K562 (cell line): ENCODE results near the gene STX17. TPM values are rescaled to one million over a fixed set of nuclear protein-coding genes. Genes with fewer than 3 reads are reported as not detected.

Source experiments
- CBFA2T2 ChIP-seq: fragments of 450-650 bp; conservative IDR thresholded peaks from 2 replicates; pipeline ENCODE4 v1.6.1; 2017; ENCODE audit warnings: mild to moderate bottlenecking
- CTBP1 ChIP-seq: fragments of 450-650 bp; IDR thresholded peaks from 2 replicates; pipeline ENCODE4 v1.6.1; 2016; ENCODE audit warnings: borderline replicate concordance
- L3MBTL2 ChIP-seq: fragments of 450-650 bp; IDR thresholded peaks from 2 replicates; pipeline ENCODE4 v1.6.1; 2016; ENCODE audit warnings: mild to moderate bottlenecking, moderate library complexity
- MAFG ChIP-seq: fragments of 450-650 bp; conservative IDR thresholded peaks from 2 replicates; pipeline ENCODE4 v1.6.1; 2016; ENCODE audit warnings: missing genetic modification characterization, missing compliant biosample characterization
- MEIS2 ChIP-seq: fragments of 450-650 bp; IDR thresholded peaks from 2 replicates; pipeline ENCODE4 v1.6.1; 2014; ENCODE audit warnings: mild to moderate bottlenecking; ENCODE audit not compliant: partially characterized antibody
- MYBL2 ChIP-seq, 2 experiments: fragments of 450-650 bp in 1 of 2; sonication (generic) in 1 of 2; formaldehyde crosslinking in 1 of 2; IDR thresholded peaks; 2 replicates each; pipeline versions ENCODE4 v1.6.1 to v1.8.1; 2017 to 2022; ENCODE audit warnings: borderline replicate concordance in 1 of 2, inconsistent platforms in 1 of 2, low read depth in 1 of 2, mild to moderate bottlenecking in 1 of 2, missing genetic modification reagents in 1 of 2, moderate library complexity in 1 of 2
- ZNF143 ChIP-seq: sonication (generic); formaldehyde crosslinking; IDR thresholded peaks from 2 replicates; pipeline ENCODE4 v1.9.0; 2022; ENCODE audit warnings: mild to moderate bottlenecking, missing genetic modification reagents
- ZNF212 ChIP-seq: fragments of 450-650 bp; formaldehyde crosslinking; IDR thresholded peaks from 2 replicates; pipeline ENCODE4 v1.4.0; 2020; ENCODE audit warnings: mild to moderate bottlenecking
- polyA plus RNA-seq, 8 experiments: library from polyadenylated mRNA; depleted of rRNA in 4 of 8; stranded (reverse) in 5 of 8; unstranded in 3 of 8; fragments of >200 nt; fragmentation: Nextera tagmentation in 2 of 8; fragmentation: Illumina TruSeq in 1 of 8; extraction: Ambion mirVana in 2 of 8; extraction: Trizol in 1 of 8; gene quantifications; 2 replicates each; pipeline versions ENCODE4 v1.2.1 to v1.2.3, GENCODE V29; 2011 to 2014; ENCODE audit warnings: inconsistent platforms in 1 of 8, missing spikeins in 1 of 8
- total RNA-seq, 7 experiments: library from RNA; depleted of rRNA in 6 of 7; stranded (reverse); fragments of >200 nt in 6 of 7; fragmentation: Illumina TruSeq in 2 of 7; extraction: Trizol in 2 of 7; gene quantifications; 2 replicates each; pipeline versions ENCODE4 v1.2.1 to v1.2.3, GENCODE V29; 2011 to 2021; ENCODE audit warnings: low replicate concordance in 1 of 7
- TF ChIP-seq, protein P1 (sequence below): fragments of 450-650 bp; IDR thresholded peaks from 2 replicates; pipeline ENCODE4 v1.6.1; 2016; ENCODE audit warnings: mild to moderate bottlenecking, moderate library complexity
- TF ChIP-seq, protein P2 (sequence below): fragments of 200-800 bp; sonication (Bioruptor generic); IDR thresholded peaks from 2 replicates; pipeline ENCODE4 v1.6.1; 2016; ENCODE audit warnings: missing genetic modification characterization, missing compliant biosample characterization

The STX17 gene
- total and polyA plus RNA-seq, 9 of the 15 experiments (the other 6 are each of a cell fraction or from before 2014, with no cell fraction given) = 14.4 to 25.1 (median 19.0) TPM

DNA sequence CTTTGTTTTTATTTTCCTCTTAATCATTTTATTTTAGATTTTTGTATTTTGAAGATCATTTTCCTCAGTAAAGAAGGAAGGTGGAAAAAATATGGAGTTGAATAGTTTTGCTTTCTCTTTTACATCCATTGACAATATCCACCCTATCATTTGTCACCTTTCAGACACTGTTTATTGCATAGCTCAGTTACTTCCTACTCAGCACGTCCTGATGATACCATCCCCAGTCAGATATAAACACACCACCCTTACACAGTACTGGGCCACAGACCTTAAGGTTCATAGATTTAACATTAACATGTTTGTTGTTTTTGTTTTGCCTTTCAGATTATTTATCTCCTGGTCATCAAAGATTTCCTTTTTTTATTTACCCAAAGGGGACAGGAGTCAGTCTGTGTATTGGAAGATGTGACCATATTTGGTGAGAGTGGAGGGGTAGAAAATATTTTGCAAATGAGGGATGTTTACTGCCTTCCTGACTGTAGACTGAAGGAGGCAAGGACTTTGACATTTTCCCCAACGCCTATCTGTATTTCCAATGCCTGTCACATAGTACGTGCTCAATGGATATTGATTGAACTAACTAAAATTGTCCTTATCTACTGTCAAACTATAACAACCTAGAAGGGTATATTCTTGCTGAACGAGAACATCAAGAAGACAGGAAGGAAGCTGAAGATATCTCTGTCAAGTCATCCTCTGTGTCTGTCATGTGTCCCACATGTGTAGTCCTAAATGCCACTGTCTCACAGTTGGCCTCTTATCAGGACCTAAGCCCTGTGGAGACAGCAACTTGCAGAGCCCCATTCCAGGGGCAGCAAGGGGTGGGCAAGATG is 15.6 kb downstream of the STX17 start (continued):
- TF ChIP-seq, protein P1, sequence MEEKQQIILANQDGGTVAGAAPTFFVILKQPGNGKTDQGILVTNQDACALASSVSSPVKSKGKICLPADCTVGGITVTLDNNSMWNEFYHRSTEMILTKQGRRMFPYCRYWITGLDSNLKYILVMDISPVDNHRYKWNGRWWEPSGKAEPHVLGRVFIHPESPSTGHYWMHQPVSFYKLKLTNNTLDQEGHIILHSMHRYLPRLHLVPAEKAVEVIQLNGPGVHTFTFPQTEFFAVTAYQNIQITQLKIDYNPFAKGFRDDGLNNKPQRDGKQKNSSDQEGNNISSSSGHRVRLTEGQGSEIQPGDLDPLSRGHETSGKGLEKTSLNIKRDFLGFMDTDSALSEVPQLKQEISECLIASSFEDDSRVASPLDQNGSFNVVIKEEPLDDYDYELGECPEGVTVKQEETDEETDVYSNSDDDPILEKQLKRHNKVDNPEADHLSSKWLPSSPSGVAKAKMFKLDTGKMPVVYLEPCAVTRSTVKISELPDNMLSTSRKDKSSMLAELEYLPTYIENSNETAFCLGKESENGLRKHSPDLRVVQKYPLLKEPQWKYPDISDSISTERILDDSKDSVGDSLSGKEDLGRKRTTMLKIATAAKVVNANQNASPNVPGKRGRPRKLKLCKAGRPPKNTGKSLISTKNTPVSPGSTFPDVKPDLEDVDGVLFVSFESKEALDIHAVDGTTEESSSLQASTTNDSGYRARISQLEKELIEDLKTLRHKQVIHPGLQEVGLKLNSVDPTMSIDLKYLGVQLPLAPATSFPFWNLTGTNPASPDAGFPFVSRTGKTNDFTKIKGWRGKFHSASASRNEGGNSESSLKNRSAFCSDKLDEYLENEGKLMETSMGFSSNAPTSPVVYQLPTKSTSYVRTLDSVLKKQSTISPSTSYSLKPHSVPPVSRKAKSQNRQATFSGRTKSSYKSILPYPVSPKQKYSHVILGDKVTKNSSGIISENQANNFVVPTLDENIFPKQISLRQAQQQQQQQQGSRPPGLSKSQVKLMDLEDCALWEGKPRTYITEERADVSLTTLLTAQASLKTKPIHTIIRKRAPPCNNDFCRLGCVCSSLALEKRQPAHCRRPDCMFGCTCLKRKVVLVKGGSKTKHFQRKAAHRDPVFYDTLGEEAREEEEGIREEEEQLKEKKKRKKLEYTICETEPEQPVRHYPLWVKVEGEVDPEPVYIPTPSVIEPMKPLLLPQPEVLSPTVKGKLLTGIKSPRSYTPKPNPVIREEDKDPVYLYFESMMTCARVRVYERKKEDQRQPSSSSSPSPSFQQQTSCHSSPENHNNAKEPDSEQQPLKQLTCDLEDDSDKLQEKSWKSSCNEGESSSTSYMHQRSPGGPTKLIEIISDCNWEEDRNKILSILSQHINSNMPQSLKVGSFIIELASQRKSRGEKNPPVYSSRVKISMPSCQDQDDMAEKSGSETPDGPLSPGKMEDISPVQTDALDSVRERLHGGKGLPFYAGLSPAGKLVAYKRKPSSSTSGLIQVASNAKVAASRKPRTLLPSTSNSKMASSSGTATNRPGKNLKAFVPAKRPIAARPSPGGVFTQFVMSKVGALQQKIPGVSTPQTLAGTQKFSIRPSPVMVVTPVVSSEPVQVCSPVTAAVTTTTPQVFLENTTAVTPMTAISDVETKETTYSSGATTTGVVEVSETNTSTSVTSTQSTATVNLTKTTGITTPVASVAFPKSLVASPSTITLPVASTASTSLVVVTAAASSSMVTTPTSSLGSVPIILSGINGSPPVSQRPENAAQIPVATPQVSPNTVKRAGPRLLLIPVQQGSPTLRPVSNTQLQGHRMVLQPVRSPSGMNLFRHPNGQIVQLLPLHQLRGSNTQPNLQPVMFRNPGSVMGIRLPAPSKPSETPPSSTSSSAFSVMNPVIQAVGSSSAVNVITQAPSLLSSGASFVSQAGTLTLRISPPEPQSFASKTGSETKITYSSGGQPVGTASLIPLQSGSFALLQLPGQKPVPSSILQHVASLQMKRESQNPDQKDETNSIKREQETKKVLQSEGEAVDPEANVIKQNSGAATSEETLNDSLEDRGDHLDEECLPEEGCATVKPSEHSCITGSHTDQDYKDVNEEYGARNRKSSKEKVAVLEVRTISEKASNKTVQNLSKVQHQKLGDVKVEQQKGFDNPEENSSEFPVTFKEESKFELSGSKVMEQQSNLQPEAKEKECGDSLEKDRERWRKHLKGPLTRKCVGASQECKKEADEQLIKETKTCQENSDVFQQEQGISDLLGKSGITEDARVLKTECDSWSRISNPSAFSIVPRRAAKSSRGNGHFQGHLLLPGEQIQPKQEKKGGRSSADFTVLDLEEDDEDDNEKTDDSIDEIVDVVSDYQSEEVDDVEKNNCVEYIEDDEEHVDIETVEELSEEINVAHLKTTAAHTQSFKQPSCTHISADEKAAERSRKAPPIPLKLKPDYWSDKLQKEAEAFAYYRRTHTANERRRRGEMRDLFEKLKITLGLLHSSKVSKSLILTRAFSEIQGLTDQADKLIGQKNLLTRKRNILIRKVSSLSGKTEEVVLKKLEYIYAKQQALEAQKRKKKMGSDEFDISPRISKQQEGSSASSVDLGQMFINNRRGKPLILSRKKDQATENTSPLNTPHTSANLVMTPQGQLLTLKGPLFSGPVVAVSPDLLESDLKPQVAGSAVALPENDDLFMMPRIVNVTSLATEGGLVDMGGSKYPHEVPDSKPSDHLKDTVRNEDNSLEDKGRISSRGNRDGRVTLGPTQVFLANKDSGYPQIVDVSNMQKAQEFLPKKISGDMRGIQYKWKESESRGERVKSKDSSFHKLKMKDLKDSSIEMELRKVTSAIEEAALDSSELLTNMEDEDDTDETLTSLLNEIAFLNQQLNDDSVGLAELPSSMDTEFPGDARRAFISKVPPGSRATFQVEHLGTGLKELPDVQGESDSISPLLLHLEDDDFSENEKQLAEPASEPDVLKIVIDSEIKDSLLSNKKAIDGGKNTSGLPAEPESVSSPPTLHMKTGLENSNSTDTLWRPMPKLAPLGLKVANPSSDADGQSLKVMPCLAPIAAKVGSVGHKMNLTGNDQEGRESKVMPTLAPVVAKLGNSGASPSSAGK = peak; percentile 78
- TF ChIP-seq MAFG (peak; percentile 32; the same call in 1 of the 2 replicates), CBFA2T2 (0 out of 2 replicates have a peak, but pooled peaks have one; percentile 11), ZNF212 (CRISPR knock-in tag) (no peak), CTBP1 (peak; percentile 16; the same call in 1 of the 2 replicates), MEIS2 (peak; percentile 9), L3MBTL2 (0 out of 2 replicates have a peak, but pooled peaks have one; percentile 35), ZNF143 (CRISPR knock-in tag) (no peak), MYBL2 (IDR thresholded peaks at IDR 0.05; ENCODE audit: low read depth) (no peak), MYBL2 (CRISPR knock-in tag; IDR thresholded peaks at IDR 0.05; ENCODE audit: borderline replicate concordance) (no peak)
- TF ChIP-seq, protein P2, sequence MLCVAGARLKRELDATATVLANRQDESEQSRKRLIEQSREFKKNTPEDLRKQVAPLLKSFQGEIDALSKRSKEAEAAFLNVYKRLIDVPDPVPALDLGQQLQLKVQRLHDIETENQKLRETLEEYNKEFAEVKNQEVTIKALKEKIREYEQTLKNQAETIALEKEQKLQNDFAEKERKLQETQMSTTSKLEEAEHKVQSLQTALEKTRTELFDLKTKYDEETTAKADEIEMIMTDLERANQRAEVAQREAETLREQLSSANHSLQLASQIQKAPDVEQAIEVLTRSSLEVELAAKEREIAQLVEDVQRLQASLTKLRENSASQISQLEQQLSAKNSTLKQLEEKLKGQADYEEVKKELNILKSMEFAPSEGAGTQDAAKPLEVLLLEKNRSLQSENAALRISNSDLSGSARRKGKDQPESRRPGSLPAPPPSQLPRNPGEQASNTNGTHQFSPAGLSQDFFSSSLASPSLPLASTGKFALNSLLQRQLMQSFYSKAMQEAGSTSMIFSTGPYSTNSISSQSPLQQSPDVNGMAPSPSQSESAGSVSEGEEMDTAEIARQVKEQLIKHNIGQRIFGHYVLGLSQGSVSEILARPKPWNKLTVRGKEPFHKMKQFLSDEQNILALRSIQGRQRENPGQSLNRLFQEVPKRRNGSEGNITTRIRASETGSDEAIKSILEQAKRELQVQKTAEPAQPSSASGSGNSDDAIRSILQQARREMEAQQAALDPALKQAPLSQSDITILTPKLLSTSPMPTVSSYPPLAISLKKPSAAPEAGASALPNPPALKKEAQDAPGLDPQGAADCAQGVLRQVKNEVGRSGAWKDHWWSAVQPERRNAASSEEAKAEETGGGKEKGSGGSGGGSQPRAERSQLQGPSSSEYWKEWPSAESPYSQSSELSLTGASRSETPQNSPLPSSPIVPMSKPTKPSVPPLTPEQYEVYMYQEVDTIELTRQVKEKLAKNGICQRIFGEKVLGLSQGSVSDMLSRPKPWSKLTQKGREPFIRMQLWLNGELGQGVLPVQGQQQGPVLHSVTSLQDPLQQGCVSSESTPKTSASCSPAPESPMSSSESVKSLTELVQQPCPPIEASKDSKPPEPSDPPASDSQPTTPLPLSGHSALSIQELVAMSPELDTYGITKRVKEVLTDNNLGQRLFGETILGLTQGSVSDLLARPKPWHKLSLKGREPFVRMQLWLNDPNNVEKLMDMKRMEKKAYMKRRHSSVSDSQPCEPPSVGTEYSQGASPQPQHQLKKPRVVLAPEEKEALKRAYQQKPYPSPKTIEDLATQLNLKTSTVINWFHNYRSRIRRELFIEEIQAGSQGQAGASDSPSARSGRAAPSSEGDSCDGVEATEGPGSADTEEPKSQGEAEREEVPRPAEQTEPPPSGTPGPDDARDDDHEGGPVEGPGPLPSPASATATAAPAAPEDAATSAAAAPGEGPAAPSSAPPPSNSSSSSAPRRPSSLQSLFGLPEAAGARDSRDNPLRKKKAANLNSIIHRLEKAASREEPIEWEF (CRISPR knock-in tag) = 0 out of 2 replicates have a peak, but pooled peaks have one; percentile 27
